Natural killer cell treated with Interleukin-12 subunit alpha and Interleukin-12 subunit beta and Interleukin-15 and Interleukin-18, amount 100 ng/mL, for 72 hours (primary cell): ENCODE measurements around the gene SLIT3. TPM values are rescaled to one million over a fixed set of nuclear protein-coding genes. Genes with fewer than 3 reads are reported as not detected.

Source experiments
- ATAC-seq, 2 donors: fragments of 150-1000 bp; cut with Tn5 transposase in 1 of 2; sonication (Bioruptor Pico), chemical (Tn5 transposase) in 1 of 2; 2 replicates each; pipeline ENCODE4 v1.10.0; 2021
- DNase-seq: peaks from one replicate; pipeline ENCODE4 v3.0.0; 2022; ENCODE audit warnings: low spot score
- H3K27ac Mint-ChIP-seq, 2 donors: 1 replicate in 1 of 2; 2 replicates in 1 of 2; pipeline ENCODE4 v1.8.0; 2022; ENCODE audit warnings: mixed read lengths in 2 of 2, mild to moderate bottlenecking in 1 of 2, moderate library complexity in 1 of 2
- H3K27me3 Mint-ChIP-seq, 2 donors: 1 replicate in 1 of 2; 2 replicates in 1 of 2; pipeline ENCODE4 v1.8.0; 2022; ENCODE audit warnings: mixed read lengths in 2 of 2
- H3K36me3 Mint-ChIP-seq: one replicate; pipeline ENCODE4 v1.8.0; 2022; ENCODE audit warnings: mixed read lengths
- H3K4me1 Mint-ChIP-seq, 2 donors: 1 replicate in 1 of 2; 2 replicates in 1 of 2; pipeline ENCODE4 v1.8.0; 2022; ENCODE audit warnings: low read depth in 2 of 2, mixed read lengths in 2 of 2, mild to moderate bottlenecking in 1 of 2
- H3K4me3 Mint-ChIP-seq: one replicate; pipeline ENCODE4 v1.8.0; 2022; ENCODE audit warnings: mixed read lengths
- H3K9me3 Mint-ChIP-seq: 2 replicates; pipeline ENCODE4 v1.8.0; 2022; ENCODE audit warnings: mixed read lengths
- total RNA-seq, 2 donors: library from RNA; stranded (reverse); gene quantifications; one replicate each; pipeline ENCODE4 v1.2.3, GENCODE V29; 2022

Gene SLIT3
- total RNA-seq, 2 donors from 2014 or later: 0.14 TPM; not detected in 1

DNA sequence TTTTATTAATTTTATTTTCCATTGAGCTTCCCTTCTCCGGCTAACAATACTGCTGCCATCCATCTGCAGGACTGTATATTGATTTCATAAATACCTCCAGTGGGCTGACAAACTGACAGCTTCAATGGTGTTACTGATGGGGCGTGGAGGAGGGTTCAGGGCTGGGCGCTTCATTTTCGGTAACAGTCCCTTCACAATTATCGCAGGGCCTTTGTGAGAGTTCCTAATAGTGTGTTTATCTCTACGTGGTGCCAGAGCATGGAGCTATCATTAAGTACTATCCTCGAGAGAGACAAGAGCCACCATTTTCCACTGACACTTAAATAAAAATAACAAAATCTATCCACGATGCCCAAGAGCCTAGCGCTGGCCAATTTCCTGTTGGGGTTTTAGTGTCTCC is 414.8 kb downstream of the SLIT3 start:
- DNase-seq: no peak
- no peaks in the 10 kb centered on the region for H3K27me3 Mint-ChIP-seq
- no peak overlapping the region for H3K4me3 Mint-ChIP-seq
- no peak for ATAC-seq
- no peak overlapping the region for H3K27ac Mint-ChIP-seq
- no peaks in the 10 kb centered on the region for H3K9me3 Mint-ChIP-seq
- no peaks in the 10 kb centered on the region for H3K36me3 Mint-ChIP-seq
- H3K4me1 Mint-ChIP-seq: no peaks in the 10 kb centered on the region

DNA sequence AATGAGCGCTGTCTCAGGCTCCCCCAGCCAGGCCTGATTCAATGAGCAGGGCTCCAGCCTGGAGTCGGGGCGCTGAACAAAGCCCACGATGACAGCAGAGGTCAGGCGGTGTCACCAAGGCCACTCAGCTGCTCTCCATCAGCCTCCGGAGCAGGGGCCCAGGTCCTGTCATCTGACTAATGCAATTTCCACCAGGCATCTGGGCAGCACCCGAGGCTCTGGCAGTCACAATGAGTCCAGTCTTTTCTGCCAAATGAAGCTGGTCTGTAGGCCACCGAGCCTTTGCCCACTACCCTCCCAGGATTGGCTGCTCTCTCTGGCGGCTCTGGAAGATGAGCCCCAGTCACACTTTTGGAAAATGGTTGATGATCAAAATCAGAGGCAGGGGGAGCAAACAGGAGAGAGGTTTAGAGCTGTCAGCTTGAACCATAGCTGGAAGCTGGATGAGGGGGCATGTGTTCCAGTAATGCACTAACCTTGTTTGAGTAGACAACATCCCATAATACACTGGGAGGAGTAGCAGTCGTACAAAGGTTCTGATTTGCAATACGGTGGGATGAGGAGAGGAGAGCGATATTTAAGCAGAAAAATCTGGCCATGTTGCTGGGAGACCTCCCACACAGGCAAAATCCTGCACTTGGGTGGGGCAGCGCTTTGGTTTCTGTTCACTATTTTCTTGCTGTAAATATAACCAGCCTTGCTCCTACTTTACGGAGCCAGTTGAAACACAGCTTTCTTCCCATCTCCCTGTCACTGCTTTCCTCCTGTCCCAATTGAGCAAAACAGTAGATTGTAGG is 415.4 kb downstream of the SLIT3 start:
- ATAC-seq: no peak
- Mint-ChIP-seq H3K4me3 (no peak overlapping the region), H3K27me3 (peaks cover 0 to under 1% of the 10 kb centered on the region in 2 donors), H3K36me3 (no peaks in the 10 kb centered on the region), H3K27ac (no peak overlapping the region), H3K9me3 (no peaks in the 10 kb centered on the region), H3K4me1 (no peaks in the 10 kb centered on the region)
- DNase-seq: no peak

DNA sequence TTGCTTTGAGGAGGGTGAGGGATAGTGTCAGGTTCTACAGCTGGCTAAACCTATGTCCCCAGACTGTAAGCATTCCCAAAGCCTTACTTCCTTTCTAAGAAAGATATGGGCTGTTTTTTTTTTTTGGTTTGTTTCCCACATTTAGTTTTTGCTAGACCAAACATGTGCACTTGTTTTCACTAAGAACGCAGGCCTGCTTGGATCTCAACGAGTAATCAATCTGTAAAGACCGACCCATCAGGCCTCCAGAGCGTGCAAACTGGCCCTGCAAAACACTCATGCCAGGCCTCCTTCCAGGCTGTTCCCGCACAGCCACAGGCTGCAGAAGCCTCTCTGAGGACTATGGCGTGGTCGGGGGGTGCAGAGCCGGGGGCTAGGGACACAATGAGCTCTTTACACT is 416.9 kb downstream of the SLIT3 start:
- Mint-ChIP-seq H3K27me3 (peaks cover 0 to 9% of the 10 kb centered on the region in 2 donors), H3K9me3 (no peaks in the 10 kb centered on the region), H3K4me3 (no peak overlapping the region), H3K27ac (no peak overlapping the region), H3K36me3 (no peaks in the 10 kb centered on the region), H3K4me1 (peaks cover 0 to 3% of the 10 kb centered on the region in 2 donors)
- no peak for ATAC-seq
- DNase-seq: no peak

DNA sequence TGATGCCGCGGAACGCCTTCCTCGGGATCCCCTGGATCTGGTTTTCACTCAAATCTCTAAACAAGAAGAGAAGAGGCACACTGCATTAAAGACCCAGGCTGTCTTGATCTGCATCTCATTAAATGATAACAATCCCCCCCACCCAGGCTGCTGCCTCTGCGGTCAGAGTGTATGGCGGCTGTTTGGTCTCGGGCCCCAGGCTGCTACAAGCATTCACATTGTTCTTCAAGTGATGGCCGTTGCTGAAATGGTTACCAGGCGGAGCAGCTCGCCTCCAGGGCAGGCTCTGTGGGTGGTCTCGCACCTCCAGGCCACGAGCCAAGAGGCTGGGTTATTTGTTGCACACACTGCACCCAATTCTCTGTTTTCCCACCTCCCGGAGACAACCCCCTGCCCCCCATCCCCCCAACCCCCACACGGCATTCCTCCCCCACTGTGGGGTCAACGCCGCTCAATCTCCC is 417.6 kb downstream of the SLIT3 start:
- H3K9me3 Mint-ChIP-seq: no peaks in the 10 kb centered on the region
- ATAC-seq (no peak), DNase-seq (no peak)
- no peak overlapping the region for H3K27ac Mint-ChIP-seq
- no peak overlapping the region for H3K4me3 Mint-ChIP-seq
- H3K36me3 Mint-ChIP-seq: no peaks in the 10 kb centered on the region
- H3K27me3 Mint-ChIP-seq: peaks cover 0 to 9% of the 10 kb centered on the region in 2 donors
- H3K4me1 Mint-ChIP-seq: peaks cover 0 to 3% of the 10 kb centered on the region in 2 donors

DNA sequence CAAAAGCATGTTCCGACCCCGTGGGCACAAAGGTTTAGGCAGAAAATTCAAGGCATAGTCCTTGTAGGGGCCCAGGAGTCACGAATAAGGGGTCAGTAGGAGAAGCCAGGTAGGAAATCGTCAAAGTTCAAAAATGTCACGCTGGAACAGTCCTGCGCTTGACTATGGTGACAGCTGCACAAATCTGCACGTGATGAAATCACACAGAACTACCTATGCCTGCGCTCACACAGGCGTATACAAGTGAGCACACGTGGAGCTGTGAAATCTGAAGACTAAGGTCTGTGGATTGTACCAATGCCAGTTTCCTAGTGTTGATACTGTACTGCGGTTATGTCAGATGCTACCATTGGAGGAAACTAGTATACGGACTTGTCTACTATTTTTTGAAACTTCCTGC is 418.7 kb downstream of the SLIT3 start:
- Mint-ChIP-seq H3K4me1 (peaks cover 0 to 9% of the 10 kb centered on the region in 2 donors), H3K9me3 (no peaks in the 10 kb centered on the region), H3K36me3 (no peaks in the 10 kb centered on the region), H3K4me3 (no peak overlapping the region), H3K27ac (no peak overlapping the region), H3K27me3 (peaks cover 5 to 19% of the 10 kb centered on the region in 2 donors)
- DNase-seq: no peak
- ATAC-seq: no peak

DNA sequence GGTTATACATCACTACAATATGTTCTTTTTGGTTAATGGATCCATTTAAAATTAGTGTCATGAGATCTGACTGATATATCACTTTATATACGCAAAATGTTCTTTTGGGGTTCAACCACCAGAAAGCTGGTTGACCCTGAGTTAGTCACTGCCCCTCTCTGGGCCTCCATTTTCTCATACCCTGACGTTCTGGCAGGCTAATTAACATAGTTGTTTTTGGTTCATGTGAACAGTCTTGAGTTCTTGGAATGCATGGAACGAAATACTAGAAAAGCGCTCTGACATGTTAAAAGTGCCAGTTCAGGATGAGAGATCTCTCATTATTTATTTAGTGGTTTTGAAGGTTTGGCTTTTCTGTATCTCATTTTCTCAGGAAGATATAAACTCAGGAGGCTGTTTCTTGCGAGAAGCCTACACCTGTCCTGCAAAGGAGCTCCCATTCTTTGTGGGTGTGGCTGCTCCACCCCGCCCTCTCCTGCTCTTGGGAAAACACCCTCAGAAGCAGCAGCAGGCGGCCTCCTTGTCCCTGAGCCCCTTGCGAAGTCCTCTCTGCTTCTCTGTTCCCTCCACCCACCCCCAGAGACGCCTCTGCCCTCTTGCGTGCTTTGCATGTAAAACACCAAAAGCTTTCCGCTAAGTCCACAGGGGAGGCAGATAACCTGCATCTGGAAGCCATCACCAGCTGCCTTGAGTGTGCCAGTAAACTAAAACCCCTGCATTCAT is 419.4 kb downstream of the SLIT3 start:
- no peaks in the 10 kb centered on the region for H3K36me3 Mint-ChIP-seq
- peaks cover 0 to 12% of the 10 kb centered on the region in 2 donors for H3K4me1 Mint-ChIP-seq
- no peak overlapping the region for H3K4me3 Mint-ChIP-seq
- ATAC-seq: no peak
- peaks cover 10 to 26% of the 10 kb centered on the region in 2 donors for H3K27me3 Mint-ChIP-seq
- DNase-seq: no peak
- no peaks in the 10 kb centered on the region for H3K9me3 Mint-ChIP-seq
- no peak overlapping the region for H3K27ac Mint-ChIP-seq

DNA sequence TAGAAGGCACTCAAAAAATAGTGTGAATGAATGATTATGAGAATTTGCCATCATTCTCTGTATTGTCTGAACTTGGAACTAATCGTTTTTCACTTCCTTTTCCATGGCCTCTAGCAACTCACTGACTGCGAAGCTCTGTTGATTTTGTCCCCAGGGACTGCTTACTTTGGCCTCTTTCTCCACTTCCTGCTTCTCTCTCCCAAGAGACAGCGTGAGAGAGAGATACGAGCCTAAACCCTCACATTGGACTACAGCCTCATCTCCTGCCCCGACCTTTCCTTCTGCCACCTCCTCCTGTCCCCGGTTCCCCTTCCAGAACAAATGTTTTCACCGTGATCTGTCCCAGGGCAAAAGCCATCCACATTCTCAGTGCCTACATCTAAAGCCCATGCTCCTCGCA is 421.0 kb downstream of the SLIT3 start:
- Mint-ChIP-seq H3K4me1 (peaks cover 0 to 15% of the 10 kb centered on the region in 2 donors), H3K27me3 (peaks cover 17 to 40% of the 10 kb centered on the region in 2 donors), H3K27ac (no peak overlapping the region), H3K36me3 (no peaks in the 10 kb centered on the region), H3K4me3 (no peak overlapping the region), H3K9me3 (no peaks in the 10 kb centered on the region)
- DNase-seq (no peak), ATAC-seq (peak in 1 of 2 donors; percentile 39)

DNA sequence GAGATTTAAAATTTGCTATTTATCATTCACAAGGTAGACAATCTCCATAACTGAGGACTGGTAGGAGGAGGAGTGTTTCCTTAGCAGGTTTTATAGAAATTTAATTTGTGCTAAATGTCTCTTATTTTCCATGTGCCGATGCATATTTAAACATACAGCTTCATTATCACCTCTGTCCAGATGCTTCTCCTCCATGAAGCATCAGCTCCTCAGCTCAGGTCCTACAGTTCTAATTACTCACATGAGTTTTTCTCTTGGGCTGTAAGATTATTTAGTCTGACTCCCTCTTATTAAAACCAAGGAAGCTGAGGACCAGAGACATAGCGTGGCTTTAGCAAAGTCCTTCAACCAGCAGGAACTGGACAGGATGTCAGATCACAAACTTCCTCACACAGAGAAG is 421.6 kb downstream of the SLIT3 start:
- no peak overlapping the region for H3K27ac Mint-ChIP-seq
- peaks cover 21 to 46% of the 10 kb centered on the region in 2 donors for H3K27me3 Mint-ChIP-seq
- no peaks in the 10 kb centered on the region for H3K36me3 Mint-ChIP-seq
- DNase-seq (no peak), ATAC-seq (no peak)
- no peaks in the 10 kb centered on the region for H3K9me3 Mint-ChIP-seq
- no peak overlapping the region for H3K4me3 Mint-ChIP-seq
- H3K4me1 Mint-ChIP-seq: peaks cover 0 to 15% of the 10 kb centered on the region in 2 donors

DNA sequence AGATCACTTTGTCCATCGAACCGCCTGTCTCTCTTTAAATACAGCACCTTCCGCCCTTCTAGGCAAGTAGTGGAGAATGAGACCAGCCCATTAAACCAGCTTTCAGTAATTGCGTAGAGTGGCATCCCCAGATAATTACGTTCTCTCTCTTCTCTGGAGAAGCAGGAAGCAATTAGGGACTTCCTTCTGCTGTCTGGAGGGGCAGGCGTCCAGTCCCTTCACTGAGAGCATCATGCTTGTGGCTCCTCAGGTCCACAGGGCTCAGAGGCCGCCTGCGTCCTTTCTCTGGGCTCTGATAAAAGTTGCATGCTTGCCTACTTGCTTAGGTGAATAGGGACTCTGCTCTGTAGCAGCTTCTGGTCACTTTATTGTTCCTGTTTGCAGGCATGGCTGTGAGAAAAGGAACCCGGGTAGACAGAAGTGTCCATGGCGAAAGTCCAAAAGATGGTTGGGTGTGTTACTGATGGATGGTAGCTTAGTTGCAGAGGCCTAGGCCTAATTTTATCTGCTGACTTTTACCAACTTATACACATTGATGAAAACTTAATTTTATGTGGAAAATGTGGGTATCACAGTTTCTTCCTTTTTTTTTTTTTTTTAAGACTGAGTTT is 422.7 kb downstream of the SLIT3 start:
- ATAC-seq: no peak
- peaks cover 23 to 47% of the 10 kb centered on the region in 2 donors for H3K27me3 Mint-ChIP-seq
- no peaks in the 10 kb centered on the region for H3K36me3 Mint-ChIP-seq

DNA sequence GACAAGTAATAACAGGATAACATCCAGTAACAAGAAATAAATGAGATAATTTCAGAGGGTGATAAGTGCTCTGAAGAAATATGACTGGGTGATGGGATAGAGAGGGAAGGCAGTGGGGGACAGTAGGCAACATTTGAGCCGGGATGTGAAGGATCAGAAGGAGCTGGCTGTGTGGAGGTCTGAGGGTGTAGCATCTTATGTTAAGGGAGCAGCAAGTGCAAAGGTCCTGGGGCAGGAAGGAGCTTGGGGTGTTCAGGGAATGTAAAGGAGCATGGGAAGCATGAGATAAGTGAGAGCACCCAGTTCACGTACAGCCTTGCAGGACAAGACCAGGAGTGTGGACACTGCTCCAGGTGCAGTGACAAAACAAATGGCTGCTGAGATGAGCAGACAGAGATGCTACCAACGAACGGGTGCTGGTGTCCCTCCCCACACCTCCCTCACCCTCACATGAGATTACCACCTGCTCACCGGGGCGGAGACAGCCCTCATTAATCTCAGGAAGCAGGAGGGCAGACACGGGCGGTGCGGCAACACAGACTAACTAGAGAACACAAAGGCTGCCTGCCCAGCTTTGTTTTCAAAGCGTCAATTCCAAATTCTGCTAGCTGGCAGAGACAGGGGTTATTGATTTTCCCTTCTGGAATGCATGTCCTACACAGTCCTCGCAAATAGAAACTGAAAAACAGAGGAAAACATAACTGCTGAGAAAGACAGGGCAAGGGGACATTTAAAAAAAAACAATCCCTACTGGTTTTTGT is 423.6 kb downstream of the SLIT3 start:
- Mint-ChIP-seq H3K4me3 (no peak overlapping the region), H3K36me3 (no peaks in the 10 kb centered on the region), H3K9me3 (no peaks in the 10 kb centered on the region)

More for the DNA sequence above, 422.7 kb downstream of the SLIT3 start:
- Mint-ChIP-seq H3K27ac (no peak overlapping the region), H3K9me3 (no peaks in the 10 kb centered on the region), H3K4me1 (peaks cover 0 to 15% of the 10 kb centered on the region in 2 donors), H3K4me3 (no peak overlapping the region)
- DNase-seq: no peak

DNA sequence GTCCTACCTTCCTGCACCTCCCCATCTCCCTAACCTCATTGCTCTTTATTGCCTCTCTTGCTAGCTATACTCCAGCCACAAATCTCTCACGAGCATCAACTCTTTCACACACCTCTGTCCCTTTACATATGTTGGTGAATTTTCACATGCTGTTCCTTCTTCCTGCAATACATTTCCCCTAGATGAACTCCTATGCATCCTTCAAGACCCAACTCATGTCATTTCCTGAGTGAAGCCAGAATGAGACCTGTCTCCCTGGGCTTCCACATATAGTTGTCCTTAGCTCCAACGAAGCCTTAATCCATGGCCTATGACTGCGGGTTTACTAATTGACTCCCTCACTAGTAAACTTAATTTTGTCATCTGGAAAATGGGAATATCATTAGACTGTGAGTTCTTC is 424.5 kb downstream of the SLIT3 start:
- no peak overlapping the region for H3K4me3 Mint-ChIP-seq
- H3K4me1 Mint-ChIP-seq: peaks cover 0 to 19% of the 10 kb centered on the region in 2 donors
- H3K27ac Mint-ChIP-seq: no peak overlapping the region
- H3K27me3 Mint-ChIP-seq: peaks cover 23 to 47% of the 10 kb centered on the region in 2 donors
- DNase-seq (no peak), ATAC-seq (no peak)
- H3K9me3 Mint-ChIP-seq: no peaks in the 10 kb centered on the region
- no peaks in the 10 kb centered on the region for H3K36me3 Mint-ChIP-seq

More for the DNA sequence above, 423.6 kb downstream of the SLIT3 start:
- peaks cover 23 to 47% of the 10 kb centered on the region in 2 donors for H3K27me3 Mint-ChIP-seq
- no peak for ATAC-seq
- DNase-seq: no peak
- H3K4me1 Mint-ChIP-seq: peaks cover 0 to 15% of the 10 kb centered on the region in 2 donors
- no peak overlapping the region for H3K27ac Mint-ChIP-seq

DNA sequence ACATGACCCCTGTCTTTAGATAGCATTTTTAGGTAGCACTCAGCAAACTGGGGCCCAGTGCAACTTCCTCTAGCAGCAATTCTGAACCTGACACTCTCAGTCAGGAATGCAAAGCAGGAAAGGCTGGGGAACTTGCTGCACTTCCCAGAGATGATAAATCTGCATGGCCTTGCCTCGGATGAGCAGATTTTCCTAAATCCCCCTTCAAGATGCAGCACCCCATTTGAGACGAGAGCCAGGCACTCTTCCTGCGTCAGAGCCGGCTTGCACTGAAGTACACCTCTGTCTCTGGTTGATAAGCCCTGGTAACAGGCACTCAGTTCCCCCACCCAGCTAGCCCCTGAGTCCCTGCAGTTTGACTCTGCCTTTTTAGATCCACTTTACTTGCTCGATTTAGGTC is 425.1 kb downstream of the SLIT3 start:
- Mint-ChIP-seq H3K27me3 (peaks cover 23 to 47% of the 10 kb centered on the region in 2 donors), H3K4me1 (peaks cover 0 to 22% of the 10 kb centered on the region in 2 donors), H3K4me3 (no peak overlapping the region), H3K36me3 (no peaks in the 10 kb centered on the region), H3K27ac (no peak overlapping the region), H3K9me3 (no peaks in the 10 kb centered on the region)
- no peak for DNase-seq
- no peak for ATAC-seq

DNA sequence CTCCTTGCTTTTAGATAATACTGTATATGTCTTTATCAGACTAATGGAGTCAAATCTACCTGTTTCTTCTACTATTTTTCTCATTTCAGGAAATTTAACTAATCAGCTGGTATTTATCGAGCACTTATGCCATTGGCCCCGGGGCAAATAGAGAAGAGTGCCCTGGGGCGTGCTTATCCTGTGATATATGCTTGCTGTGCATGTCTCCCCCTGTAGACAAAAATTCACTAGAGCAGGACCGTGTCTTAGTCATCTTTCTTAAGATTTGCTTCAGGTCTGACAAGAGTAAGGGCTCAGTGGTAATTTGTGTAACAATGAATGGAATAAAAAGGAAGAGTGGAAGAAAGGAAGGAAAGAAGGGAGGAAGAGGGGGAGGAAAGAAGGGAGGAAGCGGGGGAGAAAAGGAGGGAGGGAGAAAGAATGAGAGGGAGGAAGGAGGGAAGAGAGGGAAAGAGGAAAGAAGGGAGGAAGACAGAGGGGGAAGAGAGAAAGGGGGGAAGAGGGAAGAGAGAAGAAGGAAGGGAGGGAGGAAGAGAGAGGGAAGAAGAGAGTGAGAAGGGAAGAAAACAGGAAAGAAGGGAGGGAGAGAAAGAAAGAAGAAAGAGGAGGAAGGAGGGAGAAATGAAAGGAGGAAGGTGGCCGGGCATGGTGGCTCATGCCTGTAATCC is 426.1 kb downstream of the SLIT3 start:
- H3K27ac Mint-ChIP-seq: no peak overlapping the region
- H3K36me3 Mint-ChIP-seq: no peaks in the 10 kb centered on the region
- DNase-seq: no peak
- H3K27me3 Mint-ChIP-seq: peaks cover 28 to 47% of the 10 kb centered on the region in 2 donors
- no peak for ATAC-seq
- no peaks in the 10 kb centered on the region for H3K9me3 Mint-ChIP-seq
- H3K4me3 Mint-ChIP-seq: no peak overlapping the region
- H3K4me1 Mint-ChIP-seq: peaks cover 0 to 19% of the 10 kb centered on the region in 2 donors
